Spleen (tissue), 11 donors: Measurements from ENCODE around the gene PXK. TPM values are rescaled to one million over a fixed set of nuclear protein-coding genes. Genes with fewer than 3 reads are reported as not detected.

Experiments
- DNase-seq: peaks from one replicate; pipeline ENCODE4 v3.0.0-alpha.2; 2020
- H3K27ac ChIP-seq, 8 donors: fragments of 200-600 bp; sonication (generic) in 7 of 8; 1 replicate in 4 of 8; 2 replicates in 4 of 8; pipeline versions ENCODE4 v1.5.0 to v1.8.0; 2016 to 2021; ENCODE audit warnings: inconsistent platforms in 4 of 8, mild to moderate bottlenecking in 4 of 8, moderate library complexity in 1 of 8
- H3K27me3 ChIP-seq, 7 donors: fragments of 200-600 bp; sonication (generic) in 6 of 7; replicated peaks in 1 of 7; 1 replicate in 4 of 7; 2 replicates in 3 of 7; pipeline versions ENCODE4 v1.5.0 to v1.8.0; 2016 to 2021; ENCODE audit warnings: inconsistent platforms in 3 of 7, mild to moderate bottlenecking in 1 of 7
- H3K36me3 ChIP-seq, 6 donors: fragments of 200-600 bp; sonication (generic) in 5 of 6; 1 replicate in 4 of 6; 2 replicates in 2 of 6; pipeline versions ENCODE4 v1.5.0 to v1.8.0; 2016 to 2021; ENCODE audit warnings: inconsistent platforms in 2 of 6
- H3K4me1 ChIP-seq, 6 donors: fragments of 200-600 bp; sonication (generic) in 5 of 6; 1 replicate in 3 of 6; 2 replicates in 3 of 6; pipeline versions ENCODE4 v1.5.0 to v1.8.0; 2016 to 2021; ENCODE audit warnings: inconsistent platforms in 3 of 6
- H3K4me3 ChIP-seq, 8 donors: fragments of 200-600 bp; sonication (generic) in 7 of 8; 1 replicate in 4 of 8; 2 replicates in 4 of 8; pipeline versions ENCODE4 v1.5.0 to v1.8.0; 2016 to 2021; ENCODE audit warnings: inconsistent platforms in 4 of 8, mild to moderate bottlenecking in 4 of 8, moderate library complexity in 2 of 8
- H3K9me3 ChIP-seq, 8 donors: fragments of 200-600 bp; sonication (generic) in 7 of 8; 1 replicate in 4 of 8; 2 replicates in 4 of 8; pipeline versions ENCODE4 v1.5.0 to v1.8.0; 2016 to 2021; ENCODE audit warnings: inconsistent platforms in 4 of 8
- POLR2A ChIP-seq, 3 donors: fragments of 450-650 bp; IDR thresholded peaks; one replicate each; pipeline ENCODE4 v1.5.1; 2017; ENCODE audit warnings: antibody characterized with exemption in 3 of 3, mild to moderate bottlenecking in 1 of 3
- POLR2AphosphoS5 ChIP-seq, 3 donors: sonication (generic); formaldehyde crosslinking; IDR thresholded peaks; one replicate each; pipeline ENCODE4 v1.5.1; 2017; ENCODE audit warnings: antibody characterized with exemption in 3 of 3
- WGBS, 5 donors: extraction: QIAGEN DNeasy Blood & Tissue Kit in 3 of 5; methylation state at CpG; one replicate each; pipeline versions ENCODE4 v1.1.5 to v1.1.7; 2013 to 2018; 5-methylcytosine and 5-hydroxymethylcytosine counted together
- intact Hi-C: fragments of 100-400 bp; cut with DNase I; formaldehyde crosslinking; loops from one replicate; pipeline ENCODE4 v1.15.0; 2023; ENCODE audit warnings: low total_unique reads
- polyA plus RNA-seq, 3 donors: library from polyadenylated mRNA; stranded (reverse); fragments of 200-250 nt; gene quantifications; one replicate each; pipeline ENCODE4 v1.2.1, GENCODE V29; 2013
- total RNA-seq, 7 donors: library from RNA; depleted of rRNA in 3 of 7; stranded (reverse); fragments of >200 nt in 3 of 7; fragmentation: NEBNext Ultra II Directional in 4 of 7; extraction: Animal tissue kit (Norgen Biotek cat#: 25700) in 4 of 7; gene quantifications; one replicate each; pipeline versions ENCODE4 v1.1.0 to v1.2.1, GENCODE V29; 2016 to 2021
- TF ChIP-seq, protein P1 (sequence below), 11 experiments: fragments of 200-600 bp in 7 of 11; fragments of 450-650 bp in 4 of 11; sonication (generic) in 4 of 11; IDR thresholded peaks in 8 of 11; conservative IDR thresholded peaks in 3 of 11; 1 replicate in 7 of 11; 2 replicates in 4 of 11; pipeline versions ENCODE4 v1.4.0 to v1.8.0; 2016 to 2021; ENCODE audit warnings: antibody characterized with exemption in 11 of 11, inconsistent platforms in 4 of 11, mild to moderate bottlenecking in 1 of 11
- donor health status: healthy with polysubstance abuse.
- donor health status: DM: no; HTN: no; CAD: no; lungs with moderate emphysema.
- donor health status: DM: no; HTN: no; CAD: no.
- donor health status: Bipolar disorder and iron deficiency.
- donor health status: healthy.
- donor health status: DM: no; HTN: no; CAD: no.
- donor health status: DM: yes; HTN: yes; CAD: no.

The PXK gene
- total and polyA plus RNA-seq, 10 donors: 19.3 to 80.9 (median 49.7) TPM

DNA sequence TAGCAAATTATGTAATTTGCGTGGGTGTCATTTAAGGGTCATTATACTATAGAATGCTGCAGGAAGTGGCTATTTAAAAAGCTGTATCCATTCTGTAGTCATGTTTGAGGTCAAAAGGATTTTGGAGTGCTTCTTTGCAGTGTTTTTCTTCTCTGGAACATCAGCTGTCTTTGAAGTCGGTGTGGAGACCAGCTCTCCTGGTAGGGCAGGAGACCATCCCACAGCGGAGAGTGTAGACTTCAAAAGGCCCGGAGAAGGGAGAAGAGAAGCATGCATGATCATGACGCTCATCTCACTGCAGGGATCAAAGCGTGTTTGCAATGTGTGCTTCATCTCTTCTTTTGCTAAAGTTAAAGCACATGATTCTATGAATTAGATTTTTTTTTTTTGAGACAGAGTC lies 19.9 kb downstream of the PXK start:
- DNase-seq: no peak
- TF ChIP-seq POLR2A (IDR thresholded peaks at IDR 0.05): no peak
- TF ChIP-seq, protein P1, sequence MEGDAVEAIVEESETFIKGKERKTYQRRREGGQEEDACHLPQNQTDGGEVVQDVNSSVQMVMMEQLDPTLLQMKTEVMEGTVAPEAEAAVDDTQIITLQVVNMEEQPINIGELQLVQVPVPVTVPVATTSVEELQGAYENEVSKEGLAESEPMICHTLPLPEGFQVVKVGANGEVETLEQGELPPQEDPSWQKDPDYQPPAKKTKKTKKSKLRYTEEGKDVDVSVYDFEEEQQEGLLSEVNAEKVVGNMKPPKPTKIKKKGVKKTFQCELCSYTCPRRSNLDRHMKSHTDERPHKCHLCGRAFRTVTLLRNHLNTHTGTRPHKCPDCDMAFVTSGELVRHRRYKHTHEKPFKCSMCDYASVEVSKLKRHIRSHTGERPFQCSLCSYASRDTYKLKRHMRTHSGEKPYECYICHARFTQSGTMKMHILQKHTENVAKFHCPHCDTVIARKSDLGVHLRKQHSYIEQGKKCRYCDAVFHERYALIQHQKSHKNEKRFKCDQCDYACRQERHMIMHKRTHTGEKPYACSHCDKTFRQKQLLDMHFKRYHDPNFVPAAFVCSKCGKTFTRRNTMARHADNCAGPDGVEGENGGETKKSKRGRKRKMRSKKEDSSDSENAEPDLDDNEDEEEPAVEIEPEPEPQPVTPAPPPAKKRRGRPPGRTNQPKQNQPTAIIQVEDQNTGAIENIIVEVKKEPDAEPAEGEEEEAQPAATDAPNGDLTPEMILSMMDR (IDR thresholded peaks at IDR 0.05 in 8 of 11, conservative IDR thresholded peaks at IDR 0.05 in 3 of 11): no peak
- TF ChIP-seq POLR2AphosphoS5 (IDR thresholded peaks at IDR 0.05): no peak
- no peaks in the 10 kb centered on the region for H3K27me3 ChIP-seq
- H3K9me3 ChIP-seq: no peaks in the 10 kb centered on the region
- H3K4me1 ChIP-seq: peaks cover 18 to 100% (median 97%) of the 10 kb centered on the region in 6 donors
- no peaks in the 10 kb centered on the region for H3K36me3 ChIP-seq
- H3K4me3 ChIP-seq: peak overlapping the region in 2 of 8 donors; percentile 31 to 62
- 69 to 78% (median 74%) methylated on average over 6 of the region's 6 CpGs for WGBS, 5 donors
- H3K27ac ChIP-seq: peak overlapping the region in 6 of 8 donors; percentile 82 to 92 (median 90)
- intact Hi-C loops: no loop called here

DNA sequence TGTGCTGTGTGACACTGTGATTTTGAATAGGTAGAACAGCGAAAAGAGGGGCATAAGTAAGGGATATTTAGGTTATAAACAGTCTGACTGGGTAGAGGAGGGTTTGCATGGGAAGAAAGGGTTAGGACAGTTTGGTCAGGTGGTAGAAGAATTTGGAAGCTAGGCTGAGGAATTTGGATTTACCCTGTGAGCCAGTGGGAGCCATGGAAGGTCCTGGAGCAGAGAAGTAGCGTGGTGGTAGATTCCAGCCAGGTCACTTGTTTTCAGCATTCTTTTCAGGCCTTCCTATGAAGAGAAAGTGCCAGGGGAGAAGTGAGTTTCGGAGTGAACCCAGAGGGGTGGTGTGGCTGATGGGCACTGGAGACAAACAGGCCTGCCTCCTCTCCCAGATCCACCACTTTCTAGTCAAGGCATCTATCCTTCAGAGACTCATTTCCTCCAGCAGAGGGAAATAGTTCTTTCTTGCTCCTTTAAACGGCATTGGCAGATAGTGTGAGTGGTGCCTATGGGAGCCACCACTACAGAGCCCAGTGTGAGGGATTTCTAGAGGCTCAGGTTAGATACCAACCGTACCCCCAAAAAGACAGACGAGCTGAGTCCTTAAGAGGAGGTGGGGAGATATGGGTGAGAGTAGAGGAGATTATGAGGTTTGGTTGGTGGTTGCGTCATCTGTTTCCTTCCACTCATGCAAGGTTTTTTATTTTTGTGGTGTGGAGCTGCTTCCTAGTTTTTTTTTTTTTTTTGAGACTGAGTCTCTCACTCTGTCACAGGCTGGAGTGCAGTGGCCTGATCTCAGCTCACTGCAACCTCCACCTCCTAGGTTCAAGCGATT lies 21.2 kb downstream of the PXK start:
- Histone ChIP-seq H3K27ac (peak overlapping the region; percentile 76 to 92 (median 88)), H3K4me1 (peaks cover 18 to 99% (median 91%) of the 10 kb centered on the region in 6 donors), H3K9me3 (no peaks in the 10 kb centered on the region), H3K4me3 (peak overlapping the region in 7 of 8 donors; percentile 10 to 62 (median 20)), H3K27me3 (no peaks in the 10 kb centered on the region), H3K36me3 (no peaks in the 10 kb centered on the region)
- peak in 2 of 3 donors; percentile 46 to 62 for TF ChIP-seq POLR2A (IDR thresholded peaks at IDR 0.05)
- TF ChIP-seq, protein P1 (IDR thresholded peaks at IDR 0.05 in 8 of 11, conservative IDR thresholded peaks at IDR 0.05 in 3 of 11): no peak
- TF ChIP-seq POLR2AphosphoS5 (IDR thresholded peaks at IDR 0.05): peak in 2 of 3 donors; percentile 26 to 92
- intact Hi-C loops: no loop called here
- 41 to 63% (median 44%) methylated on average over 8 of the region's 8 CpGs for WGBS, 5 donors
- no peak for DNase-seq

DNA sequence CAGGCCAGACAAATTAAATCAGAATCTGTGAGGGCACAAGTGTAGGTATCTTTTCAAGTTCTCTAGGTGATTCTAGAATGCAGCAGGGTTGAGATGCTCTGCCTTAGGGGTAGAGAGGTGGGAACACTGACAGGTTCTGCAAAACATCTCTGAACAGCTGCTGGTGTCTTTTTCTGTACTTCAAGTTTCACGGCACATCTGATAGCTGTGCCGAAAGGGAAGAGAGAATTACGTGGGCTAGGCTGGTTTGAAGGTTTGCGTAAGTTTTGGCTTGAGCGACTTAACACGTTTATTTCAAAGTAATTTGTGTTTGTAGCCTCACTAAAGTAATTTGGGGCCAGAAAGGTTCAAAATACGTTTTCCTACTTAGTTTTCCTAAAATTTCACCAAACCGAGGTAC lies 22.5 kb downstream of the PXK start:
- H3K36me3 ChIP-seq: no peaks in the 10 kb centered on the region
- 46 to 68% (median 51%) methylated on average over 8 of the region's 8 CpGs for WGBS, 5 donors
- TF ChIP-seq POLR2AphosphoS5 (IDR thresholded peaks at IDR 0.05): peak in 1 of 3 donors; percentile 75
- TF ChIP-seq, protein P1 (IDR thresholded peaks at IDR 0.05 in 8 of 11, conservative IDR thresholded peaks at IDR 0.05 in 3 of 11): no peak
- peak in 1 of 3 donors; percentile 16 for TF ChIP-seq POLR2A (IDR thresholded peaks at IDR 0.05)
- H3K9me3 ChIP-seq: no peaks in the 10 kb centered on the region
- H3K27ac ChIP-seq: peak overlapping the region; percentile 31 to 92 (median 88)
- no peaks in the 10 kb centered on the region for H3K27me3 ChIP-seq
- H3K4me3 ChIP-seq: peak overlapping the region in 1 of 8 donors; percentile 62
- DNase-seq: no peak
- peaks cover 11 to 95% (median 79%) of the 10 kb centered on the region in 6 donors for H3K4me1 ChIP-seq
- intact Hi-C loops: no loop called here

DNA sequence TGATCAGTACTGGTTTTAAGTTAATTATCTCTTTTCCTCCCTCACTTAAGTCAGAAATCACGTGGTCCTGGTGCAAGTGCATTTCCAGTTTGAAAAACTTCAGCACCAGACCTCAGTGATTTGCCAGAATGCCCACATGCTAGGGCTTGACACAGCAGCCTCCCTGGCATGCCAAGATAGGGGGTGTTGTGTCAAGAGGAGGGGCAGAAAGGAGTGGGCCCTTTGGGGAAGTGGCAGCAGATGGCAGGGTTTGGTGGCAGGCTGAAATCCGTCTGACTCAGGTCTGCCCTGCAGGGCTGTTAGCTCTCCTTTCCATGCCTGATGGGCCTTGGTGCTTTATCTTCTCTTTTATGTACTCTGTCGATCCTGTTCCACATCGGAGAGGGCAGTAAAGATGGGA lies 23.4 kb downstream of the PXK start:
- H3K27me3 ChIP-seq: no peaks in the 10 kb centered on the region
- TF ChIP-seq, protein P1 (IDR thresholded peaks at IDR 0.05 in 8 of 11, conservative IDR thresholded peaks at IDR 0.05 in 3 of 11): no peak
- TF ChIP-seq POLR2AphosphoS5 (IDR thresholded peaks at IDR 0.05): peak in 2 of 3 donors; percentile 57 to 62
- peaks cover 11 to 93% (median 70%) of the 10 kb centered on the region in 6 donors for H3K4me1 ChIP-seq
- no peaks in the 10 kb centered on the region for H3K36me3 ChIP-seq
- peak overlapping the region; percentile 14 to 92 (median 88) for H3K27ac ChIP-seq
- peak; percentile 86 for DNase-seq
- peak overlapping the region in 1 of 8 donors; percentile 62 for H3K4me3 ChIP-seq
- H3K9me3 ChIP-seq: no peaks in the 10 kb centered on the region
- intact Hi-C loops: no loop called here
- WGBS, 5 donors: 21 to 40% (median 32%) methylated on average over 4 of the region's 4 CpGs
